HepG2 (cell line): ENCODE results near the gene GATAD2B. TPM values are rescaled to one million over a fixed set of nuclear protein-coding genes. Genes with fewer than 3 reads are reported as not detected.

ENCODE experiments used
- ATF1 ChIP-seq: IDR thresholded peaks from 2 replicates; pipeline ENCODE4 v1.6.1; 2016; ENCODE audit warnings: mild to moderate bottlenecking, control low read depth
- BRCA1 ChIP-seq: sonication (generic); formaldehyde crosslinking; IDR thresholded peaks from 2 replicates; pipeline ENCODE4 v1.4.0; 2020; ENCODE audit warnings: missing genetic modification reagents
- ERF ChIP-seq: IDR thresholded peaks from 2 replicates; pipeline ENCODE4 v1.6.1; 2018; ENCODE audit warnings: missing biosample characterization, missing genetic modification reagents
- FOXP4 ChIP-seq: sonication (generic); formaldehyde crosslinking; IDR thresholded peaks from 2 replicates; pipeline ENCODE4 v1.4.0; 2020; ENCODE audit warnings: missing genetic modification reagents
- HIVEP1 ChIP-seq: sonication (generic); formaldehyde crosslinking; IDR thresholded peaks from 2 replicates; pipeline ENCODE4 v1.4.0; 2020; ENCODE audit warnings: mild to moderate bottlenecking, missing genetic modification reagents
- HNRNPK ChIP-seq: fragments of 200-400 bp; formaldehyde crosslinking; IDR thresholded peaks from 2 replicates; pipeline ENCODE4 v1.6.1; 2018; ENCODE audit warnings: low read length, low read depth, moderate library complexity, mild to moderate bottlenecking; ENCODE audit not compliant: poor library complexity, severe bottlenecking
- KDM5B ChIP-seq: sonication (generic); formaldehyde crosslinking; IDR thresholded peaks from 2 replicates; pipeline ENCODE4 v1.4.0; 2020; ENCODE audit warnings: missing genetic modification reagents, mild to moderate bottlenecking, borderline replicate concordance
- NRL ChIP-seq: sonication (generic); formaldehyde crosslinking; IDR thresholded peaks from 2 replicates; pipeline ENCODE4 v1.5.0; 2020; ENCODE audit warnings: missing genetic modification reagents, mild to moderate bottlenecking, moderate library complexity, borderline replicate concordance
- SALL2 ChIP-seq: sonication (generic); formaldehyde crosslinking; IDR thresholded peaks from 2 replicates; pipeline ENCODE4 v1.8.1; 2023; ENCODE audit warnings: mild to moderate bottlenecking, missing genetic modification reagents, inconsistent platforms
- SPEN ChIP-seq: sonication (generic); formaldehyde crosslinking; IDR thresholded peaks from 2 replicates; pipeline ENCODE4 v1.5.1; 2020; ENCODE audit warnings: low read depth, mild to moderate bottlenecking, missing genetic modification reagents
- SSRP1 ChIP-seq: IDR thresholded peaks from 2 replicates; pipeline ENCODE4 v1.6.1; 2016; ENCODE audit warnings: control low read depth
- TEF ChIP-seq: sonication (generic); formaldehyde crosslinking; IDR thresholded peaks from 2 replicates; pipeline ENCODE4 v1.5.0; 2020; ENCODE audit warnings: missing genetic modification reagents
- THRA ChIP-seq: sonication (generic); formaldehyde crosslinking; IDR thresholded peaks from 2 replicates; pipeline ENCODE4 v1.4.0; 2020; ENCODE audit warnings: missing genetic modification reagents, borderline replicate concordance
- YEATS4 ChIP-seq: sonication (generic); formaldehyde crosslinking; IDR thresholded peaks from 2 replicates; pipeline ENCODE4 v1.4.0; 2020; ENCODE audit warnings: missing genetic modification reagents, borderline replicate concordance
- YY1 ChIP-seq: IDR thresholded peaks from 2 replicates; pipeline ENCODE4 v1.6.1; 2011; ENCODE audit warnings: low read length, low read depth, moderate library complexity, mild to moderate bottlenecking; ENCODE audit not compliant: insufficient read depth, insufficient replicate concordance
- ZBTB1 ChIP-seq: sonication (generic); formaldehyde crosslinking; IDR thresholded peaks from 2 replicates; pipeline ENCODE4 v1.4.0; 2020; ENCODE audit warnings: missing genetic modification reagents, borderline replicate concordance
- ZNF501 ChIP-seq: sonication (generic); formaldehyde crosslinking; IDR thresholded peaks from 2 replicates; pipeline ENCODE4 v1.5.1; 2020; ENCODE audit warnings: mild to moderate bottlenecking, moderate library complexity, missing genetic modification reagents
- polyA plus RNA-seq, 8 experiments: library from polyadenylated mRNA; depleted of rRNA in 3 of 8; stranded (reverse) in 7 of 8; unstranded in 1 of 8; fragments of >200 nt; fragmentation: Illumina TruSeq in 4 of 8; extraction: Trizol in 4 of 8; gene quantifications; 2 replicates each; pipeline versions ENCODE4 v1.2.1 to v1.2.3, GENCODE V29; 2011 to 2016; ENCODE audit warnings: low read depth in 4 of 8, missing spikeins in 1 of 8, mixed read lengths in 1 of 8; ENCODE audit not compliant: insufficient read depth in 1 of 8
- total RNA-seq, 5 experiments: library from RNA; depleted of rRNA; stranded (reverse); fragments of >200 nt; fragmentation: Illumina TruSeq; extraction: Trizol; gene quantifications; 2 replicates each; pipeline ENCODE4 v1.2.3, GENCODE V29; 2016; ENCODE audit warnings: low read depth in 1 of 5
- TF ChIP-seq, protein P1 (sequence below): sonication (generic); IDR thresholded peaks from 2 replicates; pipeline ENCODE4 v1.6.1; 2016; ENCODE audit warnings: low read depth, borderline replicate concordance
- TF ChIP-seq, protein P2 (sequence below): sonication (generic); formaldehyde crosslinking; IDR thresholded peaks from 2 replicates; pipeline ENCODE4 v1.4.0; 2020; ENCODE audit warnings: mild to moderate bottlenecking, missing genetic modification reagents
- TF ChIP-seq, protein P3 (sequence below): sonication (generic); formaldehyde crosslinking; IDR thresholded peaks from 2 replicates; pipeline ENCODE4 v1.5.0; 2020; ENCODE audit warnings: missing genetic modification reagents
- TF ChIP-seq, protein P4 (sequence below): sonication (generic); formaldehyde crosslinking; IDR thresholded peaks from 2 replicates; pipeline ENCODE4 v1.5.1; 2020; ENCODE audit warnings: missing genetic modification reagents, mild to moderate bottlenecking, borderline replicate concordance
- TF ChIP-seq, protein P5 (sequence below): IDR thresholded peaks from 2 replicates; pipeline ENCODE4 v1.6.1; 2016; ENCODE audit warnings: low read depth, borderline replicate concordance

Gene GATAD2B
- total and polyA plus RNA-seq, 2 of the 13 experiments (the other 11 are each of a cell fraction or from before 2014, with no cell fraction given): 3.2 to 5.2 TPM

DNA sequence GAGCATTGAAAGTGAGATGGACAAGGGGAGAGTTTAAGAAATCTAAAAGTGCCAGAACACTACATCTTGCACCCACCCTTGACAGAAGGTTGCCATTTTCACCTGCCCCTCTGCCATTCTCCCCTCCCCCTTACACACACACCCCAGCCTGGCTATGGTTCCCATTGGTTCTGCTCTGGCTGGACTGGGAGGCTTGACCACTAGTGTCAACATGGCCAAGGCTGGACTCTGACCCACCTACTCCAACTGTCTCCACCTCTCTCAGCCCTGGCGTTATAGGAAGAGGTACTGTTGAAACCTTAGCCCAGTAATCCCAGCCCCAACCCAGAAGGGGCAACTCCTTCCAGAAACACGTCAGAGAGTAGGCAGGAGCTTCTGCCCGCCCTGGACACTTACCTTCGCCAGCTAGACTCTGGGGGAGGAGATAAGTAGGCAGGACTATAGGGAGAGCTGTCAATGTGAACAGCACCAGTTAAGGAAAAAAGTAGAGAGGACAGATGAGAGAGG is 31.1 kb upstream of the GATAD2B start (continued):
- TF ChIP-seq, protein P1, sequence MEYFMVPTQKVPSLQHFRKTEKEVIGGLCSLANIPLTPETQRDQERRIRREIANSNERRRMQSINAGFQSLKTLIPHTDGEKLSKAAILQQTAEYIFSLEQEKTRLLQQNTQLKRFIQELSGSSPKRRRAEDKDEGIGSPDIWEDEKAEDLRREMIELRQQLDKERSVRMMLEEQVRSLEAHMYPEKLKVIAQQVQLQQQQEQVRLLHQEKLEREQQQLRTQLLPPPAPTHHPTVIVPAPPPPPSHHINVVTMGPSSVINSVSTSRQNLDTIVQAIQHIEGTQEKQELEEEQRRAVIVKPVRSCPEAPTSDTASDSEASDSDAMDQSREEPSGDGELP: peak; percentile 50; the same call in 1 of the 2 replicates
- TF ChIP-seq ZBTB1 (CRISPR knock-in tag): no peak
- TF ChIP-seq HNRNPK: no peak
- no peak for TF ChIP-seq SALL2 (CRISPR knock-in tag)
- TF ChIP-seq, protein P2, sequence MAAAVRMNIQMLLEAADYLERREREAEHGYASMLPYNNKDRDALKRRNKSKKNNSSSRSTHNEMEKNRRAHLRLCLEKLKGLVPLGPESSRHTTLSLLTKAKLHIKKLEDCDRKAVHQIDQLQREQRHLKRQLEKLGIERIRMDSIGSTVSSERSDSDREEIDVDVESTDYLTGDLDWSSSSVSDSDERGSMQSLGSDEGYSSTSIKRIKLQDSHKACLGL (CRISPR knock-in tag): no peak
- no peak for TF ChIP-seq TEF
- TF ChIP-seq THRA (CRISPR knock-in tag): peak; percentile 73; the same call in 1 of the 2 replicates
- no peak for TF ChIP-seq BRCA1
- TF ChIP-seq YY1: peak; percentile 70
- no peak for TF ChIP-seq HIVEP1 (CRISPR knock-in tag)
- no peak; the same call in 1 of the 2 replicates for TF ChIP-seq ATF1 (CRISPR knock-in tag)
- TF ChIP-seq, protein P3, sequence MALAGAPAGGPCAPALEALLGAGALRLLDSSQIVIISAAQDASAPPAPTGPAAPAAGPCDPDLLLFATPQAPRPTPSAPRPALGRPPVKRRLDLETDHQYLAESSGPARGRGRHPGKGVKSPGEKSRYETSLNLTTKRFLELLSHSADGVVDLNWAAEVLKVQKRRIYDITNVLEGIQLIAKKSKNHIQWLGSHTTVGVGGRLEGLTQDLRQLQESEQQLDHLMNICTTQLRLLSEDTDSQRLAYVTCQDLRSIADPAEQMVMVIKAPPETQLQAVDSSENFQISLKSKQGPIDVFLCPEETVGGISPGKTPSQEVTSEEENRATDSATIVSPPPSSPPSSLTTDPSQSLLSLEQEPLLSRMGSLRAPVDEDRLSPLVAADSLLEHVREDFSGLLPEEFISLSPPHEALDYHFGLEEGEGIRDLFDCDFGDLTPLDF (CRISPR knock-in tag): no peak
- TF ChIP-seq YEATS4: no peak
- TF ChIP-seq ERF (CRISPR knock-in tag): 0 out of 2 replicates have a peak, but pooled peaks have one; percentile 22
- TF ChIP-seq NRL (CRISPR knock-in tag): no peak
- TF ChIP-seq SPEN (CRISPR knock-in tag): peak; percentile 55; the same call in 1 of the 2 replicates
- TF ChIP-seq, protein P4, sequence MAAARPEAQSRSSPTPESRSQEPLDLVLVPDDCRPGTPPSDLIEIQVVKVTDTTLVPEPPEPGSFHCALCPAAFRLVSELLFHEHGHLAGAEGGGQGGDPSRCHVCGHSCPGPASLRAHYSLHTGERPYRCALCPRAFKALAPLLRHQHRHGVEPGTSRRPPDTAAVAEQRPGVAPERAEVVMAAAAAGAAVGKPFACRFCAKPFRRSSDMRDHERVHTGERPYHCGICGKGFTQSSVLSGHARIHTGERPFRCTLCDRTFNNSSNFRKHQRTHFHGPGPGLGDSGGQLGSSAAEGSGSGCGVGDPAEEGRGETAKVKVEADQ (CRISPR knock-in tag): no peak
- TF ChIP-seq ZNF501: 0 out of 2 replicates have a peak, but pooled peaks have one; percentile 53
- TF ChIP-seq, protein P5, sequence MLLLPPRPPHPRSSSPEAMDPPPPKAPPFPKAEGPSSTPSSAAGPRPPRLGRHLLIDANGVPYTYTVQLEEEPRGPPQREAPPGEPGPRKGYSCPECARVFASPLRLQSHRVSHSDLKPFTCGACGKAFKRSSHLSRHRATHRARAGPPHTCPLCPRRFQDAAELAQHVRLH: peak; percentile 45; the same call in 1 of the 2 replicates
- TF ChIP-seq SSRP1: 0 out of 2 replicates have a peak, but pooled peaks have one; percentile 53
- TF ChIP-seq KDM5B (CRISPR knock-in tag): no peak
- no peak for TF ChIP-seq FOXP4 (CRISPR knock-in tag)
